HepG2 (cell line): ENCODE measurements around the gene CARMIL3. TPM values are rescaled to one million over a fixed set of nuclear protein-coding genes. Genes with fewer than 3 reads are reported as not detected.

Source experiments
- AGO2 ChIP-seq: fragments of 200-400 bp; formaldehyde crosslinking; optimal IDR thresholded peaks from 2 replicates; pipeline ENCODE3; 2017; ENCODE audit warnings: mild to moderate bottlenecking, low read depth, low read length, moderate library complexity
- ATF5 ChIP-seq: sonication (generic); formaldehyde crosslinking; IDR thresholded peaks from 2 replicates; pipeline ENCODE4 v1.4.0; 2020; ENCODE audit warnings: mild to moderate bottlenecking, low read depth, missing genetic modification reagents
- BORCS8-MEF2B ChIP-seq: sonication (generic); formaldehyde crosslinking; IDR thresholded peaks from 2 replicates; pipeline ENCODE4 v1.8.0; 2022; ENCODE audit warnings: mild to moderate bottlenecking, missing genetic modification reagents
- CREB1 ChIP-seq, 2 experiments: fragments of 450-650 bp in 1 of 2; IDR thresholded peaks; 2 replicates each; pipeline ENCODE4 v1.6.1; 2016 to 2017; ENCODE audit warnings: control low read depth in 1 of 2, mild to moderate bottlenecking in 1 of 2, missing compliant biosample characterization in 1 of 2, missing genetic modification characterization in 1 of 2
- MEF2D ChIP-seq: sonication (generic); formaldehyde crosslinking; IDR thresholded peaks from 2 replicates; pipeline ENCODE4 v1.5.1; 2020; ENCODE audit warnings: mild to moderate bottlenecking, missing genetic modification reagents
- SATB2 ChIP-seq: sonication (generic); formaldehyde crosslinking; IDR thresholded peaks from 2 replicates; pipeline ENCODE4 v1.5.0; 2020; ENCODE audit warnings: missing genetic modification reagents
- TAF1 ChIP-seq: sonication (generic); formaldehyde crosslinking; IDR thresholded peaks from 2 replicates; pipeline ENCODE4 v1.4.0; 2020; ENCODE audit warnings: missing genetic modification reagents
- THAP8 ChIP-seq: sonication (generic); formaldehyde crosslinking; IDR thresholded peaks from 2 replicates; pipeline ENCODE4 v1.5.1; 2020; ENCODE audit warnings: missing genetic modification reagents, mild to moderate bottlenecking, borderline replicate concordance
- ZC3H4 ChIP-seq: sonication (generic); formaldehyde crosslinking; IDR thresholded peaks from 2 replicates; pipeline ENCODE4 v1.4.0; 2020; ENCODE audit warnings: missing genetic modification reagents, borderline replicate concordance
- ZIK1 ChIP-seq: sonication (generic); formaldehyde crosslinking; IDR thresholded peaks from 2 replicates; pipeline ENCODE4 v1.5.0; 2020; ENCODE audit warnings: mild to moderate bottlenecking, low read depth, missing genetic modification reagents, borderline replicate concordance
- ZNF253 ChIP-seq: sonication (generic); formaldehyde crosslinking; IDR thresholded peaks from 2 replicates; pipeline ENCODE4 v1.8.0; 2022; ENCODE audit warnings: mild to moderate bottlenecking, missing genetic modification reagents, borderline replicate concordance
- ZNF382 ChIP-seq: sonication (generic); formaldehyde crosslinking; IDR thresholded peaks from 2 replicates; pipeline ENCODE4 v1.5.0; 2020; ENCODE audit warnings: missing genetic modification reagents, mild to moderate bottlenecking, borderline replicate concordance
- ZNF484 ChIP-seq: sonication (generic); formaldehyde crosslinking; IDR thresholded peaks from 2 replicates; pipeline ENCODE4 v1.5.1; 2020; ENCODE audit warnings: mild to moderate bottlenecking, low read depth, missing genetic modification reagents, borderline replicate concordance
- ZNF577 ChIP-seq: sonication (generic); formaldehyde crosslinking; IDR thresholded peaks from 2 replicates; pipeline ENCODE4 v1.4.0; 2020; ENCODE audit warnings: mild to moderate bottlenecking, low read depth, missing genetic modification reagents, borderline replicate concordance
- ZNF639 ChIP-seq: conservative IDR thresholded peaks from 2 replicates; pipeline ENCODE4 v1.6.1; 2018; ENCODE audit warnings: missing genetic modification reagents
- ZNF710 ChIP-seq: sonication (generic); formaldehyde crosslinking; IDR thresholded peaks from 2 replicates; pipeline ENCODE4 v1.5.0; 2020; ENCODE audit warnings: mild to moderate bottlenecking, missing genetic modification reagents, borderline replicate concordance
- ZNF761 ChIP-seq: sonication (generic); formaldehyde crosslinking; conservative IDR thresholded peaks from 2 replicates; pipeline ENCODE4 v1.4.0; 2020; ENCODE audit warnings: mild to moderate bottlenecking, missing genetic modification reagents
- ZNF772 ChIP-seq: sonication (generic); formaldehyde crosslinking; IDR thresholded peaks from 2 replicates; pipeline ENCODE4 v1.5.0; 2020; ENCODE audit warnings: mild to moderate bottlenecking, missing genetic modification reagents
- ZSCAN5A ChIP-seq: sonication (generic); formaldehyde crosslinking; IDR thresholded peaks from 2 replicates; pipeline ENCODE4 v1.8.0; 2022; ENCODE audit warnings: mild to moderate bottlenecking, missing genetic modification reagents, borderline replicate concordance
- polyA plus RNA-seq, 8 experiments: library from polyadenylated mRNA; depleted of rRNA in 3 of 8; stranded (reverse) in 7 of 8; unstranded in 1 of 8; fragments of >200 nt; fragmentation: Illumina TruSeq in 4 of 8; extraction: Trizol in 4 of 8; gene quantifications; 2 replicates each; pipeline versions ENCODE4 v1.2.1 to v1.2.3, GENCODE V29; 2011 to 2016; ENCODE audit warnings: low read depth in 4 of 8, missing spikeins in 1 of 8, mixed read lengths in 1 of 8; ENCODE audit not compliant: insufficient read depth in 1 of 8
- total RNA-seq, 5 experiments: library from RNA; depleted of rRNA; stranded (reverse); fragments of >200 nt; fragmentation: Illumina TruSeq; extraction: Trizol; gene quantifications; 2 replicates each; pipeline ENCODE4 v1.2.3, GENCODE V29; 2016; ENCODE audit warnings: low read depth in 1 of 5

Gene CARMIL3
- total and polyA plus RNA-seq, 2 of the 13 experiments (the other 11 are each of a cell fraction or from before 2014, with no cell fraction given): 0.27 to 0.55 TPM

- TF ChIP-seq ZNF484 (CRISPR knock-in tag): no peak
- peak; percentile 97 for TF ChIP-seq BORCS8-MEF2B (CRISPR knock-in tag)
- TF ChIP-seq ATF5 (CRISPR knock-in tag): no peak
- TF ChIP-seq SATB2: no peak
- TF ChIP-seq MEF2D (CRISPR knock-in tag): peak; percentile 68; the same call in 1 of the 2 replicates
- TF ChIP-seq ZNF710 (CRISPR knock-in tag): no peak; the same call in 1 of the 2 replicates
- peak; percentile 85 for TF ChIP-seq ZNF772
- TF ChIP-seq AGO2: peak; percentile 28
- peak; percentile 91 for TF ChIP-seq ZSCAN5A (CRISPR knock-in tag)
- TF ChIP-seq TAF1 (CRISPR knock-in tag): peak; percentile 70; the same call in 1 of the 2 replicates
- TF ChIP-seq ZNF761 (CRISPR knock-in tag): 0 out of 2 replicates have a peak, but pooled peaks have one; percentile 40
- TF ChIP-seq ZIK1: no peak
- peak; percentile 58; the same call in 1 of the 2 replicates for TF ChIP-seq ZNF253 (CRISPR knock-in tag)
- TF ChIP-seq CREB1 (IDR thresholded peaks at IDR 0.05): no peak
- no peak for TF ChIP-seq CREB1 (CRISPR knock-in tag; IDR thresholded peaks at IDR 0.05)
- TF ChIP-seq ZNF382 (CRISPR knock-in tag): no peak
- peak; percentile 24; the same call in 1 of the 2 replicates for TF ChIP-seq ZNF639
- TF ChIP-seq ZC3H4 (CRISPR knock-in tag): peak; percentile 22; the same call in 1 of the 2 replicates
- TF ChIP-seq ZNF577 (CRISPR knock-in tag): no peak
- no peak for TF ChIP-seq THAP8 (CRISPR knock-in tag)
These were observed 15.4 kb upstream of the CARMIL3 start (continued) for GRCh38 chr14:24036169-24036962.
